Smooth muscle cell of the umbilical artery (primary cell): Measurements from ENCODE around the gene ZNF737. TPM values are rescaled to one million over a fixed set of nuclear protein-coding genes. Genes with fewer than 3 reads are reported as not detected.

Experiments
- total RNA-seq: library from RNA; depleted of rRNA; stranded (reverse); fragments of >200 nt; gene quantifications from 2 replicates; pipeline ENCODE4 v1.2.3, GENCODE V29; 2014

The ZNF737 gene
- total RNA-seq, result 6.6 and 10.7 TPM in 2 replicates

DNA sequence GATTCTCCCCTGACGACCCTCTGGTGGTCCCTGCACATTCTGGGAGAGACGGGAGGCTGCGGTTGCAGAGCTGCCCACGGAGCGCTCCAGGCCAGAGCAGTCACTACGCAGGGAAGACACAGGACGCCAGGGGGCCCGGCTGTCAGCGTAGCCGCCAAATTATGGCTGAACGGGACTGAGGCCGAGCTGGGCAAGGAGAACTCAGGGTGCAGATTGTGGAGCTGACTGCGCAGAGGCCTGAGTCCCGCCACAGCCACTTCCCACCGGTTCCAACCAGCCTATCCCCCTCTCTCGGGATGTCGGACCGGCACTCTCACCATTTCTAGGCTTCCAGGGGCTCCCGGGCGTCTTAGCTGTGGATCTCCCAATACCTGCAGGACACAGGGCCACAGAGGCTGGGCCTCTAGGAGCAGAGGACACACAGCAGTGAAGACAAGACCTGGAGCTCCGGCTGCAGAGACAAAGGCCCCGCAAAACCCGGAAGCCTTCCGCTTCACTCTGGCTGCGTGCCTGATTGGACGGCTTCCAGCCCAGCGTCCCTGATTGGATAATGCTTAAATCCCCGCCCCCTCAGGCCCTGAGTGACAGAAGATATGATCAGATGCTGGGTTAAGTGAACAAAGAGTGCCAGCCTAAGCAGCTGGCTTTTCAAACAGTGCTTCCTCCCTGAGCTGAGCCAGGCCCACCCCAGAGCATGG, at the start of gene ZNF737:
Gene ZNF737, minus strand, starts transcription at position 461 of the 698 bp plus-strand sequence. Its CDS starts 141 bp downstream, at position 320.

Other genes with a start within 250 kb of the ZNF737 start
- 18.4 and 32.1 TPM in 2 replicates for gene ZNF626, start 95.8 kb upstream of the ZNF737 start, total RNA-seq
- 0.59 and 1.8 TPM in 2 replicates for gene ZNF66, start 210.5 kb upstream of the ZNF737 start, total RNA-seq